Measurements from ENCODE around the gene ARAP1.

The ARAP1 gene

GRCh38 chr11:72743321-72744221, 8.6 kb downstream of the ARAP1 start:
- no peak for DNase-seq (ENCODE audit: low read depth)

DNA sequence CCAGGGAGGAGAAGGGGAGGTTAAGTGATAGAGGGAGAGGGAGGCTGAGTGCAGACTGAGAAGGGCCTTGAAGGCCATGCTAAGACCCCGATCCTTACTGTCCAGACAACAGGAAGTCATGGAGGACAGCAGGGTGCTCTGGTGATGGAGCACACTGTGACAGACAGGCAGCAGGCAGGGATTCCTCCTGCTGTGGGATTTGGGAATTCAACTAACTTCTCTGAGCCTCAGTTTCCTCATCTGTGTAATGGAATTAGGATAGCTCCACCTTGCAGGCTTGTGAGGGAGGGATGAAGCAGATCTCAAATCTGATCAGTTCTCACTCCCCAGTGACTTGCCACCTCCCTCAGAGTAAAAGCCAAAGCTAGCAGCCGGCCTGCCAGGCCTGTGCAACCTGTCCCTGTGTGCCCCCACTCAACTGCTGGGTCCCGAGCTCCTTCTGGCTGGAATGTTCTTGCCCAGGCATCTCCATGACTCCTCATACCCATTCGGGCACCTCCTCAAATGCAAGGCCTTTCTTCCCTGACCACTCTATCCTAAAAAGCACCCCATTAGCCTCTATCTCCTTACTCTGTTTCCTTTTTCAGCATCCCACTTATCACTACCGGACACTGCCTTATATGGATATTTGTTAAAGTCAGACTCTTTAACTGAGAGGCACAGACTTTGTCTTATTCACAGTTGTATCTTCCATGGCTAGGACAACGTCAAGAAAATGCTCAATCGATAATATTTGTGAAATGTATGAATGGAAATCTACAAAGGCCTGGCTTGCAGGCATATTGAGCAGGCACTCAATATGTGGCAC, 9.5 kb downstream of the ARAP1 start:
- no peak for DNase-seq (ENCODE audit: low read depth)

DNA sequence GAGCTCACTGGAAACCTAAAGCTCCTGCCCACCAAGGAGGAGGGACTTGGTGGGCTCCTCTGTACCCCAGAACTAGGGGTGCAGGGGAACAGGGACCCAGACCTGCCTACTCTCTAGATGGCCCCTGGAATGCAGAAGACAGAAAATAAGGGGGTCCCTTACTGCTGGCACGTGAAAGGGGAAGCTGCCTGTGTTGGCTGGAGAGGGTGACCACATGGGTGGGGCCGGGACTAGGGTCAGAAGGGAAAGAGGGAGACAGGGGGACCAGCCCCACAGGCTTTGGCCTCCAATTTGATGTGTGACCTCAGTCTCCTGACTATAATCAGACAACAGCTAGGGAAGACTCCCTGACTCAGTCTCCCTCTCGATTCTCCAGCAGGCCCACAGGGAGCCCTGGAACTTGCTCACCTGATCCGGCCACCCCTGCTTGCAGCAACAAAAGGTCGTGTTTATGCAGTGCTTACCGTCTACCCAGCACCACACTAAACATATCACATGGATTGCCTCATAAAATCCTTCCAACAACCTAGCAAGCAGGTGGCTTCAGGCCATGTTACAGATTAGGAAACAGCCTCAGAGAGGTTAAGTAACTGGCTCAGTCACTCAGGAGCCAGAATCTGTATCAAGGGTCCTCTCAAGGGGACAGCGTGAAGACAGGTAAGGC, 10.2 kb downstream of the ARAP1 start:
- DNase-seq (ENCODE audit: low read depth) = no peak

GRCh38 chr11:72741429-72741833, 10.8 kb downstream of the ARAP1 start:
- no peak for DNase-seq (ENCODE audit: low read depth)

DNA sequence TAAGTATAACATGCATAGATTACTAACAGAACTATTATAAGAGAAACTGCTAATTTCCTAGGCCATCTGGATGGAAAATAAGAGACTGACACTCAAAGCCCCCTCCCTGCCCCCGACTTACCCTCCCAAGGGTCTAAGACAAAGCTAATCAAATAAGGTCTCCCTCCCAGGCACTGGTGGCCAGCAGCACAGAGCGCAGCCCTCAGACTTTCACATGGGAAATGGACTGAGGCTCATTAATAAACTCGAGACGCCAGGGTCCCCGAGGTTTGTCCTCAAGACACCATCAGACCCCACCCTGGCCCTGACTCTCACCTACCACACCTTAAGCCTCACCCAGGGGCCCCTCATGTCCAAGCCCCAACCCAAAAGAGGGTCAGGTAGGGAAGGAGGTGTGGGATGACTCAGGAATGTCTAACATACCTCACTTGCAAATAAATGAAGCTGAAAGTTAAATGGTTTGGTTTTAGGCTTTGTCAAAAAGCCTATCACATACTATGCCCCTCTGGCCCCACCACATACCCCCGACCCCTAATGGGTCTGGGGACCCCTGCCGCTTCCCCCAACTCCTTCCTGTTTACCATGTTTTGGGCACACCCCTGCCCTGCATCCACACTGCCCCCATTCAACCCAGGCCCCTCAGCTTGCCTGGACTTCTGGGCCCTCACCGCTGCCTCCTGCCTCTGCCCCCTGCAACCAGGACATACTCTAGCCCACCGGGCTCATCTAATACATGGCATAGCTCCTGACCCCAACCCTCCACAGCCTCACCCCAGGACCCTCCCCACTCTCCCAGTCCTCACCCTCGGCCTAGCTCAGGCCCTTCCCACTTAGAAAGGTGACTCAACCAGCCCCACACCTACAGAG, 11.4 kb downstream of the ARAP1 start:
- DNase-seq (ENCODE audit: low read depth) = no peak

GRCh38 chr11:72740060-72740424, 12.2 kb downstream of the ARAP1 start:
- DNase-seq (ENCODE audit: low read depth) = no peak

DNA sequence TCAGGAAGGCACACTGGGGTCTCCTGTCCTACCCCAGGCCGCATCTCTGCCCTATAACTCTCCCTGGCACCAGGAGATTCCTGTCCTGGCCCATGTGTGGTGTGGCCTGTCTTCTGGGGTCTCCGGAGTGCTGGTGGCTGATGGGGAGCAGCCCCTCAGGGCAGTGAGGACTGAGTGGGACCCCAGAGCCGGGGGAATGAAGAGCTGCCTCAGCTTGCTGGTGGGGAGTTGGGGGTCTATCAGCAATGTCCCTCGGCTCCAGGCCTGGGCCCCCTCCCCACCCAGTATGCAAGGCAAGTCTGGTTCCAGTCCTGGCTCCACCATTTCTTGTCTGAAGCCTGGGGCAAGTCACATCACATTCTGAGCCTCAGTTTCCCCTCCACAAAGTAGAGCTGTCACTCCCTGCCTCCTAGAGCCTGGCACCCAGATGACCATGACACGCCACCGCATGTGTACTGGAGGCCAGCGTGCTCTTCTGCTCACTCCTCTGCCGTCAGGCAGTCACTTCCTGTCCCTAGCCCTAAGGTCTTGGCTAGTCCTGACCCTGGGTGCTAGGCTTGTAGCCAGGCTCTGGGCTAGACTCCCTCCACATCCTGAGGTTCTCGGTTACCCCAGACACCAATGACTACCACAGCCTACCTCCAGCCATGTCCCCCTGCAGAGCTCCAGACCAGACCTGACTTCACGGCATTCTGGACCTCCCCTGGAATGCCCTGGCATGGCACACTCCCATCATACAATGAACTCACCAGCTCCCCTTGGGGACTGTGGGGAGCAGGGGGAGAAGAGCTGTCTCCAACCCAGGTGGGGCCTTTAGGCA, 12.8 kb downstream of the ARAP1 start:
- no peak for DNase-seq (ENCODE audit: low read depth)

DNA sequence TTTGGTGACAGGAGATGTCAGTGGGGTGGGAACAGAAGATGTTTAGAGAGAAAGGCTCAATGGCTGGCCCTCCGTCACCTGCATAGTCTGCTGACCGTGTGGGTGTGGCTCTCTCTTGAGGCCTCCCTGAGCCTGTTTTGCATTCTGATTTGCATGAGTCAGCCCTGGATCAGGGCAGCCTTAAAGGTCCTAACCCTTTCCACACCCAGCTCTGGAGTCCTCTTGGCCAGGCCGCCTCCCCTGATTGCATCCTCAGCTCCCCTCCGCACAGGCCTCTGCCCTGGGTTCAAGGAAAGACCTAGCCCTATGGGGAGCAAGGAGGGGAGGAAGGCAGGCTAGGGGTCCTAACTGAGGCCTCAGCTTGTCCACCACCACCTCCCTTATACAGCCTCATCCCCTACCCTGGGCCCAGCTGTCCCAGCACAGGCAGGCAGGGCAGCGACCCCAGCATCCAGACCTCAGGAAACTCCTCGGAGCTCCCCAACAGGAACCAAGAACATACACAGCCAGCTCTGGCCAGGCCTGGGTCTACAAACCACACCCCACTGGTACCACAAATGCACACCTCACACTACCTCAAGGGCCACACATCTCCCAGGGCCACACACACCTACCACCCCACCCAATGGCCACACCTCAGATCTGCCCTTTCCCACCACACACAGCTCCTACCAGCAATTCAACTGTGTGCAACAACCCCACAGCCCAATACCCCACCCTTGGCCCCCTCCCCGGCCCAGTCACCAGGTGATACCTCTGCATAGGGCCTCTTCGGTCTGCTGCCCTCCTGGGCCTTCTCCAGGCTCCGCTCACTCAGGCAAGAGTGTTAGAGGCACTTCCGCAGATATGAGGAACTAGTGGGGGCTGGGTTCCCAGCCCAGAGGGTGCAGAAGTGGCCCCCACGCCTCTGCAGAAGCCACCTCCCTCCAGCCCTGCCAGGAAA, 13.7 kb downstream of the ARAP1 start:
- DNase-seq (ENCODE audit: low read depth) = peak; percentile 49

- no peak for DNase-seq (ENCODE audit: low read depth)
Observed at GRCh38 chr11:72737336-72737735, 14.9 kb downstream of the ARAP1 start.

DNA sequence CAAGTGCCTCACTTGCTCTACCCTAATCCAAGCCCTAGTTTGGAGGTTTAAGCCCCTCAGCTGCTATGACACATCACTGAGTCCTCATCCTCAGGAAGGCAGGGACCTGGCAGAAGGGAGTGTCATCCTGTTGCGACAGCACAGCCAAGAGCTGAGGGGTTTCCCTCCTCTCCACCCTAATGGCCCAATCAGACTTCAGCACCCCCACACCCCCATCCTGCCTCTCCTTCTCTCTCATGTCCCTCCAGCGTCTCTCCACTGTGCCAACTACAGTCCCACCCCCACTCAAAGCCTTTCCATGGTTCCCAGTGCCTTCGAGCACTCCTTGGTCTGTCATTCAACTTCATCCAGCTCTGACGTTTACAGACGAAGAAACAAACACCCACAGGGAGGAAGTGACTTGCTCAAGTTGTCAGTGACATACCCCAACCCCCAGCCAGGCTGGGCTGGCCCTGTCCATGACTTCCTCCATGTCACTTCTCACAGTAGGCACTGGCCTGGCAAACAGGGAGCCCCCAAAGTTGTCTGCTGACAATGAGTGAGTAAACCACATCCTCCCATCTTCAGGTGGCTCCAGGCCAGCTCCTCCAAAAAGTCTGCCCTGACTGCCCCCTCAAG, 15.6 kb downstream of the ARAP1 start:
- peak; percentile 18 for DNase-seq (ENCODE audit: low read depth)

DNA sequence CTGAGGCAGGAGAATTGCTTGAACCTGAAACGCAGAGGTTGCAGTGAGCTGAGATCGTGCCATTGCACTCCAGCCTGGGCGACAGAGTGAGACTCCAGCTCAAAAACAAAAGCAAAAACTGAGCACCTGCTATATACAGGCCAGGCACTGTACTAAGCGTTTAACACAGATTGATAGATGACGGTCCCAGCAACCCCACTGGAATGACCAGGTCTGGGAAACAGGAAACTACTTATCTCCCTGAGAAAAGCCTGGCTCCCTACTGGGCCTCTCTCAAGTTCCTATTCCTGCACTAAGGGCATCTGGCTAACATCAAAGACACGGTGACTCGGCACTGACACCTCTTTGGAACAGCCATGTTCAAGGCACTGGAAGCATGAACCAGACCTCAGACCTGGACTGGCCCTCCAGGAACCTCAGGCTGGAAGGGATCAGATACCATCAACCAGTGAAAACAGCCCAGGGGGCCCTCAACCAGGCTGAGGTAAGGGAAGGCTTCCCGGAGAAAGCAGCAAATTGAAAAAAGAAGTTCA, 16.6 kb downstream of the ARAP1 start:
- no peak for DNase-seq (ENCODE audit: low read depth)

DNA sequence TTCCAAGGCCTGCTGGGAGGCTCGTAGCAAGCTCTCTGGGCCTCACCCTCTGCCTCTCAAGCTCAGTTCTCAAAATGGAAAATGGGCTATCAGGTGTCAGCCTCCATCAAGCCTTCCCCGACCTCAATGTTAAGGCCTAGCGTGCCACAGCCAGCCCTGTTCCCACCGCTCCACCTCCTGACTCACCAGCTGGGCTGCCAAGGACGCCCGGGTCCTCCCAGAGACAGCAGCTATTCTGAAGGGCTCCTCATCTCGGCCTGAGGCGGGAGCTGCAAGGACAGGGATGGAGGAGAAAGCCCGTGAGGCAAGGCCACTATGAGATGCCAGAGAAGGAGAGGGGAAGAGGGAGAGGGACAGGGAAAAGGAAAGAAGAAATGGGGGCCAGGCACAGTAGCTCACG, 19.9 kb downstream of the ARAP1 start:
- DNase-seq (ENCODE audit: low read depth) = no peak

DNA sequence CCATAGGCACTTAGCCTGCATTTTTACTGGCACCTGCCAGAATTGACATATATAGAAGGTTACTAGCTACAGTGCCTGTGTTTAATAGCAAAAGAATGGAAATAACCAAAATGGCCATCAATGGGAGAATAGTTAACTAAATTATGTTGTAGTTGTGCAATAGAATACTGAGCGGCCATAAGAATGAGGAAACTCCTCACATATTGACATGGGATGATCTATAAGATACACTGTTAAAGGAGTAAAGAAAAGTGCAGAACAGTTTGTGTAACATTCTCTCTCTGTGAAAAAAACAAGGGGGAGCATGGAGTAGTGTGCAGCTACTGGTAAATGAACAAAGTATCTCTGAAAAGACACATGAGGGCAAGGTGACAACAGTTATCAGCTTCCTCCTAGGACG, 21.5 kb downstream of the ARAP1 start:
- DNase-seq (ENCODE audit: low read depth) = no peak

GRCh38 chr11:72730243-72730642, 22.0 kb downstream of the ARAP1 start:
- no peak for DNase-seq (ENCODE audit: low read depth)

DNA sequence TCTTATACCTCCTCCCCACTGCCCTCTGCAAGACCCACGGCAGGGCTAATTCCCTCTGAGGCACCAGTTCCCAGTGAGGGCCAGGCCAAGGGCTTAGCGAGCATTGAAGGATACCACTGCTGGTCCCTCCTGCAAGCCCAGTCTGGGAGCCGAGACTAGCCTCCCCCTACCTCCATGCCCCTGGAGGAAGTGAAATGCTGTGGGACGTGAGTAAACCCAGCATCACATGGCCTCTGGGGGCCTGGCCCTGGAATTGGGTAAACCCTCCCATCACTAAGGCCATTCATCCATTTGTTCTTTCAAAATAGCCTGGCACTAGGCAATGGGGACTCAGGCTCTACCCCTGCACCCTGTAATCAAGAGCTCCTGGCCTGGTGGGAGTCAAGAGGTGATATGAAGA, 24.7 kb downstream of the ARAP1 start:
- DNase-seq (ENCODE audit: low read depth) = no peak

GRCh38 chr11:72726266-72727220, 25.7 kb downstream of the ARAP1 start:
- DNase-seq (ENCODE audit: low read depth) = no peak

GRCh38 chr11:72725724-72726028, 26.5 kb downstream of the ARAP1 start:
- DNase-seq (ENCODE audit: low read depth) = no peak
